DOHH2 (cell line): ENCODE measurements around the gene ARFGEF3.

Experiments used
- CTCF ChIP-seq: fragments of 200-600 bp; sonication (generic); IDR thresholded peaks from one replicate; pipeline ENCODE4 v1.5.1; 2014; ENCODE audit warnings: antibody characterized with exemption, mild to moderate bottlenecking, low read depth, low read length; ENCODE audit not compliant: poor library complexity, severe bottlenecking
- EZH2phosphoT487 ChIP-seq: fragments of 200-600 bp; sonication (generic); IDR thresholded peaks from 2 replicates; pipeline ENCODE4 v1.6.1; 2017; ENCODE audit warnings: borderline replicate concordance, mild to moderate bottlenecking, antibody characterized with exemption, low read length, moderate library complexity, mixed read lengths

GRCh38 chr6:138296381-138296780, 134.6 kb downstream of the ARFGEF3 start:
- TF ChIP-seq CTCF: no peak
- no peak for TF ChIP-seq EZH2phosphoT487
